Activated naive CD8-positive, alpha-beta T cell treated with anti-CD3 and anti-CD28 coated beads, Interleukin-2, amount 10 ng/mL, durations not matched to agents 7 days and 5 days (primary cell): ENCODE data around the gene CHTF18. TPM values are rescaled to one million over a fixed set of nuclear protein-coding genes. Genes with fewer than 3 reads are reported as not detected.
A peak's percentile ranks its signal among the peaks of the same experiment; 100 is the strongest.
"Not testable (repeated sequence)": the region's sequence is repeated elsewhere in the genome, so short reads cannot be mapped to it uniquely, and the experiment has no call there.

Source experiments
- ATAC-seq: fragments of 150-1000 bp; cut with Tn5 transposase; one replicate; pipeline ENCODE4 v1.10.0; 2021; ENCODE audit warnings: low read depth, moderate library complexity
- POLR2A ChIA-PET: fragments of 350-600 bp; sonication (Branson Sonifier 250); formaldehyde crosslinking; loops from one replicate; lab custom pipeline; 2021; ENCODE audit warnings: antibody characterized with exemption; lab: Charles Lee
- DNase-seq: peaks from one replicate; pipeline ENCODE4 v3.0.0; 2021
- H3K27ac Mint-ChIP-seq: one replicate; pipeline ENCODE4 v1.8.0; 2022; ENCODE audit warnings: mild to moderate bottlenecking, mixed read lengths
- H3K27me3 Mint-ChIP-seq: one replicate; pipeline ENCODE4 v1.8.0; 2022; ENCODE audit warnings: mild to moderate bottlenecking, moderate library complexity, mixed read lengths
- H3K36me3 Mint-ChIP-seq: one replicate; pipeline ENCODE4 v1.8.0; 2021; ENCODE audit warnings: mild to moderate bottlenecking, mixed read lengths
- H3K4me1 Mint-ChIP-seq: one replicate; pipeline ENCODE4 v1.8.0; 2021; ENCODE audit warnings: mixed read lengths
- H3K4me3 Mint-ChIP-seq: one replicate; pipeline ENCODE4 v1.8.0; 2022; ENCODE audit warnings: mild to moderate bottlenecking, moderate library complexity, mixed read lengths
- H3K9me3 Mint-ChIP-seq: one replicate; pipeline ENCODE4 v1.8.0; 2021; ENCODE audit warnings: mixed read lengths
- total RNA-seq, 2 experiments: library from RNA; stranded (reverse); gene quantifications; one replicate each; pipeline ENCODE4 v1.2.3, GENCODE V29; 2021

Gene CHTF18
- total RNA-seq: 10 to 100 TPM; 92.8 to 94.2 TPM

DNA sequence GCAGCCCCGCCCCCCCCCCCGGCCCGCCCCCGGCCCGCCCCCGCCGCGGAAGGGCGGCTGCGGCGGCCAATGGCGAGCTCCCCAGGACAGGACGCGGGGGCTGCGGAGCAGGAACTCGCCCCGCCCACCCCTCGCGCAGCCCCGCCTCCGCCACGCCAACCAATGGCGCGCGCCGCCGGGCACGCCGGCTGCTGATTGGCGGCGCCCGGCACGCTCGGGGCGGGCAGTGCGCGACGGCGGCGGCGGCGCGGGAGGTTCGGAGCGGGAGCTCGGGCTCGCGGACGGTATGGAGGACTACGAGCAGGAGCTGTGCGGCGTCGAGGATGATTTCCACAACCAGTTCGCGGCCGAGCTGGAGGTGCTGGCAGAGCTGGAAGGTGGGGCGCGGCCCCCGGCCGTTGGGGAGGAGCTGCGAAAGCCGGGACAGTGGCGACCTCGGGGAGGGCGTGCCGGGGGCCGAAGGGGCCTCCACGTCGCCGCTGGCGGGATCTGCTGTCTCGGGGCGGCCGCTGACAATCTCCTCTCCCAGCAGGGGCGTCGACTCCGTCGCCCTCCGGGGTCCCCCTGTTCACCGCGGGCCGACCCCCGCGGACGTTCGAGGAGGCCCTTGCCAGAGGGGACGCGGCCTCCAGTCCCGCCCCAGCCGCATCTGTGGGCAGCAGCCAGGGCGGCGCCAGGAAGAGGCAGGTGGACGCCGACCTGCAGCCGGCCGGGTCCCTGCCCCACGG, at the start of gene CHTF18:
CHTF18 (plus strand) TSS at position 222 of the 728 bp plus-strand sequence; CDS start at position 287, 65 bp downstream.
- H3K4me1 Mint-ChIP-seq: peaks cover 9% of the 10 kb centered on the region
- H3K36me3 Mint-ChIP-seq: peaks cover 5% of the 10 kb centered on the region
- no peaks in the 10 kb centered on the region for H3K9me3 Mint-ChIP-seq
- peak within 1 kb of the TSS; percentile 86 for H3K27ac Mint-ChIP-seq
- peak; percentile 87 for ATAC-seq
- H3K4me3 Mint-ChIP-seq: peak within 1 kb of the TSS; percentile 86
- DNase-seq: peak; percentile 97
- POLR2A ChIA-PET: interaction anchor here (0.7 to 1.3 kb wide), 9 partner anchors 12 to 221 kb away, joined by 3 to 7 read pairs (median 4); partner anchors contain the start of genes CIAO3, GNG13, METRN and METTL26
- no peaks in the 10 kb centered on the region for H3K27me3 Mint-ChIP-seq

DNA sequence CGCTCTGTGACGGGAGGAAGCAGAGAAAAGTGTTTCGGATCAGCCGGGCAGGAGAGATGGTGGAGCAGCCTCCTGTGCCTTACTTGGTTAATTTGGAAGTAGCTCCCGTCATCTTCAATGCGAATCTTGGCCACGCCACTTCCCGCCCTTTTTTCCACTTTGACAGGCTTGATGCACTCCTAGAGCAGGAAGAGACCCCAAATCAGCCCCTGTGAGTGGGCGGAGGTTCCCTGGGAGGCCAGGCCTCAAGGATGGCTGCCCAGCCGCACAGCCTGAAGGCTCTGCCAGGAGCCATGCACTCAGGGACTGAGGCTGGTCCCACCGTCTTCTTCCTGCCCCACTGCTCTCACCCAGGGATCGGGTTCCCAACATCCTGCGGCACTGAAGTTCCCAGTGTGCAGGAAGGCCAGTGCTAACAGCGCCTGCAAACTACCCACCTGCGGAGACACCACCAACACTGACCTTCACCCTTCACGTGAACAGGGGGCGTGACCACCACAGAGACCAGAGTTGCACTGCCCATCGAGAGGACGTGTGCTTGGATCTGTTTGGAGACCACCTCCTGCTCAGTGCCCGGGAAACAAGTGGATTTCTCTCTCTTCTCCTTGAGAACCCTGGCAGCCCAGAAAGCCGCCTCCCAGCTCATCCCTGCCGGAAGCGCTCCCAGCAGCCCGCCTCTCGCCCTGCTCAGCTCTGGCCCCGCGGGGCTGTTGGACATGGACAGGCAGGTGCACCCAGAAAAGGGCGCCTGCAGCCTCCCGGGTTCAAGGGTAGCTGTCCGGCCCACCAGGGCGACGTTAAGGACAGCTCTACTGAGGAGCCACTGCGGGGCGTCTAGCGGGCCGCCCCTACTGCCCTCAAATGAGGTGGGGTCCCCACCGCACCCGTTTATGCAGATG, 48.6 kb upstream of the CHTF18 start:
- POLR2A ChIA-PET: interaction anchor here (0.7 to 2.2 kb wide), 9 partner anchors 10 to 53 kb away, joined by 3 to 13 read pairs (median 5); partner anchors contain the start of genes HAGHL and METRN
- Mint-ChIP-seq H3K27ac (peak overlapping the region; percentile 63), H3K36me3 (peaks cover 6% of the 10 kb centered on the region), H3K9me3 (no peaks in the 10 kb centered on the region), H3K4me3 (peak overlapping the region; percentile 81), H3K4me1 (peaks cover 8% of the 10 kb centered on the region), H3K27me3 (no peaks in the 10 kb centered on the region)
- ATAC-seq (no peak), DNase-seq (no peak)

DNA sequence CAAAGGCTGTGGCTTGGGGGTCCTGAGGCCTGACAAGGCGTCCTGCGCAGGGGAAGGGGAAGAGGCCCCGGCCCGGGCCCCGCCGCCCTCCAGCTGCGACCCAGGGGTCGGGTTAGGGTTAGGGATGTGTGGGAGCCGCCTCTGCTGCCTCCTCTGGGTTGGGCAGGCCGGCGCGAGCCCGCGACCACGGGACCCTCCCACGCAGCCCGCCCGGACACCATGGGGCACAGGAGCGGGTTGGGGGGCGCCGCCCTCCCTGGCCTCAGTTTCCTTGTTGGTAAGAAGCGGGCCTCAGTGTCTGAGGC, 48.0 kb upstream of the CHTF18 start:
- H3K4me1 Mint-ChIP-seq: peaks cover 6% of the 10 kb centered on the region
- ATAC-seq: peak; percentile 12

DNA sequence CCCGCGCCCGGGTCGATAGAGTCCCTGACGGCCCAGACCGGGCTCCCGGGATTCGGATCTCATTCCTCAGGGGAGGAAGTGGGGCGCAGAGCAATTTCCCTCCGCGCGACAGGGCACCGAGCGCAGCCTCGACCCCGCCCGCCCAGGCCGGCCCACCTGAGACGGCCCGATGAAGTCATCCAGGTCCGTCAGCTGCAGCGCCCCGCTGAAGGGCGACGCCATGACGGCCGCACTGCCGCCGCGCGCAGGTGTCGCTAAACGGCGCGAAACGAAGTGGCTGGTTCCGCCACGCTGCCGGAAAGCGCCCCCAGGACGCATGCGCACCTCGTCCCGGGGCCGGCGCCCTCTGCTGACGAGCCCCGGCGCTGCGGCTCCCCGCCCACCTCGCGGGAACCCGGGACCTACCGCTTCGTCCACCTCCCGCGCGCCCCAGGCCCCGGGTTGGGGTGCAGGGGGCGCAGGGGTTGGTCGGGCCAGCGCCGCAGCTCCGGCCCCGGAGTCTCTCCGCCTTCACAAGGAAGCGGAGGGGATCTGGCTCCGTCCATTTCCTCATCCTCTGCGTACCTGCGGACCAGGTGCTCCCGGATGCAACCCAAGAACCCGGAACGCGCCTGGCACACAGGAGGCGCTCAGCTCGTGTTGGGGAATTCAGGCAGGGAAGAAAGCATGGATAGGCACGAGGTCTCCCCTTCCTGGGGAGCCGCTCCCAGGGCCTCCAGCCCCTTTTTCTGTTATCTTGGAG, 47.5 kb upstream of the CHTF18 start, which contains the start of gene CIAO3:
CIAO3 (minus strand) TSS at position 234 of the 742 bp plus-strand sequence; CDS start at position 222, 12 bp downstream.
- ATAC-seq: peak; percentile 92
- no peaks in the 10 kb centered on the region for H3K27me3 Mint-ChIP-seq
- H3K36me3 Mint-ChIP-seq: peaks cover 4% of the 10 kb centered on the region
- DNase-seq: peak; percentile 99
- POLR2A ChIA-PET: interaction anchor here (0.6 to 2.2 kb wide), 13 partner anchors 9 to 73 kb away, joined by 3 to 13 read pairs (median 4); partner anchors contain the start of genes ANTKMT, CHTF18, HAGHL and METRN
- H3K4me3 Mint-ChIP-seq: peak within 1 kb of the TSS; percentile 81
- H3K27ac Mint-ChIP-seq: peak within 1 kb of the TSS; percentile 75
- H3K9me3 Mint-ChIP-seq: no peaks in the 10 kb centered on the region
- H3K4me1 Mint-ChIP-seq: peaks cover 6% of the 10 kb centered on the region

More for the DNA sequence above, 48.0 kb upstream of the CHTF18 start:
- Mint-ChIP-seq H3K27ac (peak overlapping the region; percentile 70), H3K9me3 (no peaks in the 10 kb centered on the region), H3K4me3 (peak overlapping the region; percentile 81), H3K27me3 (no peaks in the 10 kb centered on the region), H3K36me3 (peaks cover 4% of the 10 kb centered on the region)
- POLR2A ChIA-PET: interaction anchor here (0.7 to 2.2 kb wide), 10 partner anchors 10 to 73 kb away, joined by 3 to 13 read pairs (median 5); partner anchors contain the start of genes HAGHL, METRN and RHOT2
- no peak for DNase-seq

DNA sequence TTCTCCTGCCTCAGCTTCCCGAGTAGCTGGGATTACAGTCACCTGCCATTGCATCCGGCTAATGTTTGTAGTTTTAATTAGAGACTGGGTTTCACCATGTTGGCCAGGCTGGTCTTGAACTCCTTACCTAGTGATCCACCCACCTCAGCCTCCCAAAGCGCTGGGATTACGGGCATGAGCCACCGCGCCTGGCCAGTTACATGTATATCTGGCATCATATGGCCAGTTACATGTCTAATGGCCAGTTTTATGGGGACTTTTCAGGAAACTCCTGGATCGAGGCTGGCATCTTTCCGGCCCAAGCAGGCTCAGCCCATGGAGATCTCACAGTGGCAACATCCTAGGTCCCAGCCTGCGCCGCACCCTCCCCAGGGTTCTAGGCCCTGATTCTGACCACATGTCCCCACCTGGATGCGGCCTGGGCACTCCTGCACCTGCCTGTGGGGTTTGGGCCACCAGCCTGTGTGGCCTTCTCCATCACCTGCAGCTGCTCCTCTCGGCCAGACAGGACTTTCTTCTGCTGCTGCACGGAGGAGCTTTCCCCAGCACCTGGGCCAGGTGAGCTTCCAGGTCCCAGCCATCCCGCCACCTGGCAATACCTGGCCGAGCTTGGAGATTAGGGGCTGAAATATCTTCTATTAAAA, 46.3 kb upstream of the CHTF18 start:
- DNase-seq (no peak), ATAC-seq (no peak)
- H3K4me1 Mint-ChIP-seq: peaks cover 6% of the 10 kb centered on the region
- no peaks in the 10 kb centered on the region for H3K9me3 Mint-ChIP-seq
- H3K4me3 Mint-ChIP-seq: peak overlapping the region; percentile 80
- H3K27me3 Mint-ChIP-seq: no peaks in the 10 kb centered on the region
- POLR2A ChIA-PET: interaction anchor here (0.7 to 1.2 kb wide), 2 partner anchors 12 to 63 kb away, joined by 3 read pairs; no protein-coding TSS in a partner anchor
- peak overlapping the region; percentile 12 for H3K27ac Mint-ChIP-seq
- H3K36me3 Mint-ChIP-seq: peaks cover 2% of the 10 kb centered on the region

DNA sequence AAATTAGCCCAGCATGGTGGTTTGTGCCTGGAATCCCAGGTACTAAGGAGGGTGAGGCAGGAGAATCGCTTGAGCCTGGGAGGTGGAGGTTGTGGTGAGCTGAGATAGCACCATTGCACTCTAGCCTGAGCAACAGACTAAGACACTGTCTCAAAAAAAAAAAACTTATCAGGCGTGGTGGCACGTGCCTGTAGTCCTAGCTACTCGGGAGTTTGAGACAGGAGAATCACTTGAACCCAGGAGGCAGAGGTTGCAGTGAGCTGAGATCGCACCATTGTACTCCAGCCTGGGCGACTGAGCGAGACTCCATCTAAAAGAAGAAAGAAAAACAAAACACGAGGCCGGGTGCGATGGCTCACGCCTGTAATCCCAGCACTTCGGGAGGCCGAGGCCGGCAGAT, 45.5 kb upstream of the CHTF18 start:
- not testable (repeated sequence) for H3K4me1 Mint-ChIP-seq, H3K36me3 Mint-ChIP-seq, DNase-seq, ATAC-seq, H3K27me3 Mint-ChIP-seq, H3K27ac Mint-ChIP-seq, H3K4me3 Mint-ChIP-seq, H3K9me3 Mint-ChIP-seq
- POLR2A ChIA-PET: interaction anchor here (0.6 to 1.2 kb wide), 3 partner anchors 11 to 162 kb away, joined by 3 to 7 read pairs (median 3); no protein-coding TSS in a partner anchor

DNA sequence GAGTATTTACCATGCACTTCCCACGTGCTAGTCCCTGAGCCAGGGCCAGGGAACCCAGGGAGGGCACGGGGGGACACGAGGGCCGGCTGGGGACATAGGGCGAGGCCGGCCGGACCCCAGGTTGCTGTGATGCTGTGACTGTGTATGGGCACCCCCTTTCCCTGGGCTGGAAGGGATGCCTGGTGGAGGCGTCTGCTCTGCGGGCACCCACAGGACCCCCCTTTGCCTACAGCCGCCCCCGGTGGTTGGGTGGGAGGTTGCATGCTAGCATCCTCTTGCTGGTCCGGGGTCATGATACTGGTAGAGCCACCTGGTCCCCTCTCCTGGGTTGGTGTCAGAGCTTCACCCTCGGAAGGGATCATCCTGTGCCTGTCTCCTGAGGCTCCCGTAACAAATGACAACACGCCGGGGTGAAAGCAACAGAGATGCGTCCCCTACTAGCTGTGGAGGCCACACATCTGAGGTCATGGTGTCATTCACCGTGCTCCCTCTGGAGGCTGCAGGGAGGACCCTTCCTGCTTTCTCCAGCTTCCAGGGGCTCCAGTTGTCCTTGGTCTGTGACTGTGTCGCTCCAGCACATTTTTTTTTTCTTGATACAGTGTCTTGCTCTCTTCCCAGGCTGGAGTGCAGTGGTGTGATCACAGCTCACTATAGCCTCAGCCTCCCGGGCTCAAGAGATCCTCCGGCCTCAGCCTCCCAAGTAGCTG, 44.5 kb upstream of the CHTF18 start:
- Mint-ChIP-seq H3K27ac (no peak overlapping the region), H3K4me1 (peaks cover 4% of the 10 kb centered on the region), H3K27me3 (no peaks in the 10 kb centered on the region), H3K36me3 (no peaks in the 10 kb centered on the region), H3K9me3 (no peaks in the 10 kb centered on the region), H3K4me3 (no peak overlapping the region)
- DNase-seq (peak; percentile 34), ATAC-seq (no peak)
- POLR2A ChIA-PET: interaction anchor here (1.1 kb wide), 1 partner anchor 30 kb away, joined by 7 read pairs; no protein-coding TSS in a partner anchor

DNA sequence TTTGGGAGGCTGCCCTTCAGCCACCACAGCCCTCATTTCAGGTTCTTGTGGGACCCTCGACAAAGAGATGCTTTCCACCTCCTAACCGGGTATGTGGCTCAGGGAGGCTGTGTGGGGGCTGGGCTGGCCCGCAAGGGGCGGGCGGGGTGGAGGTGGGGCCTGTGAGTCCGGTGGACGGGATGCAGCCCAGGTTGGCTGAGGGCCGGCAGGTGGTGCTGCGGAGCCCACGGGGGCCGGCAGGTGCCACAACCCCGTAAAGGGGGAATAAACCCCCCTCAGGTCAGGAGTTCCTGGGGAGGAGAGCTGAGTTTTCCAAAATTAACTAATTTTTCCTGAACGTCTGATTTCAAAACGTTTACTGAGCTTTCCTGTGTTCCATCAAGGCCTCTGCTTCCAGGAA, 42.7 kb upstream of the CHTF18 start:
- POLR2A ChIA-PET: no interaction called here
- H3K27ac Mint-ChIP-seq: no peak overlapping the region

DNA sequence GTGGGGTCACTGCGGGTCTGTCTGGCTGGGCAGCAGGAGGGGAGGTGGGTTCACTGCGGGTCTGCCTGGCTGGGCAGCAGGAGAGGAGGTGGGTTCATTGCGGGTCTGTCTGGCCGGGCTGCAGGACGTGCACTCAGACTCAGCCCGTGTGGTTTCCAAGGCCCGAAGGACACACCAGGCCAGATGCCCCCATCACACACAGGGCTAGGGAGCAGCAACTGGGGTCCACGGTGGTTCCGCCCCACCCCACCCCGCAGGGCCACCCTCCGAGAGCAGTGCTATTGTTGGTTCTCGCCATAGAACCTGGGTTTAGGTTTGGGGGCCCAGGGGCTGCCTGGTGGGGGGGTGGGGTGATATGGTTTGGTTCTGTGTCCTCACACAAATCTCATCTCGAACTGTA, 41.8 kb upstream of the CHTF18 start:
- DNase-seq: no peak
- Mint-ChIP-seq H3K36me3 (no peaks in the 10 kb centered on the region), H3K4me1 (no peaks in the 10 kb centered on the region), H3K9me3 (no peaks in the 10 kb centered on the region), H3K27ac (no peak overlapping the region), H3K27me3 (no peaks in the 10 kb centered on the region), H3K4me3 (no peak overlapping the region)
- POLR2A ChIA-PET: no interaction called here
- no peak for ATAC-seq

More for the DNA sequence above, 42.7 kb upstream of the CHTF18 start:
- H3K4me1 Mint-ChIP-seq: no peaks in the 10 kb centered on the region
- peak; percentile 26 for ATAC-seq
- peak; percentile 45 for DNase-seq
- no peaks in the 10 kb centered on the region for H3K27me3 Mint-ChIP-seq
- no peaks in the 10 kb centered on the region for H3K36me3 Mint-ChIP-seq
- H3K9me3 Mint-ChIP-seq: no peaks in the 10 kb centered on the region
- H3K4me3 Mint-ChIP-seq: no peak overlapping the region

DNA sequence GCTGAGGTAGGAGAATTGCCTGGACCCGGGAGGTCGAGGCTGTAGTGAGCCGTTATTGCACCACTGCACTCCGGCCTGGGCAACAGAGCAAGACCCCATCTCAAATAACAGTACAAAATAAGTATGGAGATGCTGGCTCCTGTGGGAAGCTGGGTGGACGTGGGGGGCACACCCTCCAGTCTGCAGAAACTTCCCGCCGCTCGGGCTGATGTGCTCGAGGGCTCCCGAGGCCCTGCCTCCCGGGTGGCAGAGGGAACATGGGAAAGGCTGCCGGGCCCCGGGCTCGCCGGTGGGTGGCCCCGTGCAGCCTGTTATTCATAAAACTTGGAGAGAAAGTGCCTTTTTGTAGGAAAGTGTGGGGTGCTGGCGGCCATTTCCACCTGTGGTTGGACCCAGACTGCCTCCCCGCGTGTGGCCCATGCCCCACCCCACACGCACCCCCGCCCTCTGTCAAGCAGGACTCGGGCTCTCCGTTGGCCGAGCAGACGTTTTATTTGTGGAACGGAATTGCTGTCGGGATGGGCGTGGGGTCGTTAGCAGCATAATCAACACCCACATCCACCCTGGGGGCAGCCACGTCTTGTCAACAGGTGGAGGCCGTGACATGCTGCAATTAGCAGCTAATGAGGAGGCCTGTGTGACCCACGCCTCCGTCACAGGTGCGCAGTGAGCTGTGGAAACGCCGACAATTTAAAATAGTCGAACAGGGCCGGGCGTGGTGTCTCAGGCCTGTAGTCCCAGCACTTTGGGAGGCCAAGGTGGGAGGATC, 40.3 kb upstream of the CHTF18 start:
- no peaks in the 10 kb centered on the region for H3K4me1 Mint-ChIP-seq
- ATAC-seq: no peak
- POLR2A ChIA-PET: no interaction called here

DNA sequence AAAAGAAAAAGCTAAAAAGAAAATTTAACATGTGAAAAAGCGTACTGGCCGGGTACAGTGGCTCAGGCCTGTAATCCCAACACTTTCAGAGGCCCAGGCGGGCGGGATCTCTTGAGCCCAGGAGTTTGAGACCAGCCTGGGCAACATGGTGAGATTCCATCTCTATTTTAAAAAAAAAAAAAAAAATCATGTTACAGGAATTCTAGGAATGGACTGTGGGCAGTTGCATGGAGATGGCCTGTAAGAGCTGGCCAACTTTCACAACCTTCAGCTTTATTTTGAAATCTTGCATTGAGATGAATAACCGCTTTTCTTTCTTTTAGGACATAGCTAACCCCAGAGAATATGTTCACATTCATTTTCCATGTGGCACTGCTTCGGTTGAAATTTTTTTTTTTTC, 39.4 kb upstream of the CHTF18 start:
- Mint-ChIP-seq H3K4me3 (no peak overlapping the region), H3K27me3 (no peaks in the 10 kb centered on the region), H3K9me3 (no peaks in the 10 kb centered on the region), H3K36me3 (no peaks in the 10 kb centered on the region), H3K4me1 (no peaks in the 10 kb centered on the region), H3K27ac (no peak overlapping the region)
- DNase-seq (no peak), ATAC-seq (no peak)
- POLR2A ChIA-PET: interaction anchor here (1.2 kb wide), 1 partner anchor 8 kb away, joined by 3 read pairs; the partner anchor contains the start of gene CIAO3

More for the DNA sequence above, 40.3 kb upstream of the CHTF18 start:
- Mint-ChIP-seq H3K27ac (no peak overlapping the region), H3K36me3 (no peaks in the 10 kb centered on the region), H3K9me3 (no peaks in the 10 kb centered on the region), H3K27me3 (no peaks in the 10 kb centered on the region), H3K4me3 (no peak overlapping the region)
- no peak for DNase-seq
